Neuronal stem cell (in vitro differentiated cells): ENCODE measurements around the gene GRIK3.

ENCODE experiments used
- DNase-seq: peaks from one replicate; pipeline ENCODE4 v3.0.0-alpha.2; 2013; ENCODE audit warnings: low spot score
- H2AFZ ChIP-seq: one replicate; pipeline ENCODE4 v1.6.1; 2013; ENCODE audit warnings: mild to moderate bottlenecking, low read length, inconsistent platforms
- H2AK5ac ChIP-seq: 2 replicates; pipeline ENCODE4 v1.6.1; 2013; ENCODE audit warnings: low read depth, mild to moderate bottlenecking, inconsistent platforms, low read length, moderate library complexity, mixed read lengths
- H2BK120ac ChIP-seq: 2 replicates; pipeline ENCODE4 v1.6.1; 2013; ENCODE audit warnings: low read depth, mild to moderate bottlenecking, inconsistent platforms, low read length, moderate library complexity, mixed read lengths
- H2BK12ac ChIP-seq: one replicate; pipeline ENCODE4 v1.6.1; 2013; ENCODE audit warnings: low read length, inconsistent platforms
- H2BK15ac ChIP-seq: 2 replicates; pipeline ENCODE4 v1.6.1; 2013; ENCODE audit warnings: mild to moderate bottlenecking, low read length, inconsistent platforms, mixed read lengths
- H2BK5ac ChIP-seq: one replicate; pipeline ENCODE4 v1.6.1; 2013; ENCODE audit warnings: inconsistent platforms, mild to moderate bottlenecking, low read length, moderate library complexity
- H3K14ac ChIP-seq: one replicate; pipeline ENCODE4 v1.6.1; 2013; ENCODE audit warnings: low read length, inconsistent platforms
- H3K18ac ChIP-seq: 2 replicates; pipeline ENCODE4 v1.6.1; 2013; ENCODE audit warnings: low read length, inconsistent platforms
- H3K23ac ChIP-seq: 2 replicates; pipeline ENCODE4 v1.6.1; 2013; ENCODE audit warnings: low read depth, mild to moderate bottlenecking, mixed read lengths, low read length, inconsistent platforms; ENCODE audit not compliant: poor library complexity
- H3K27ac ChIP-seq: replicated peaks from 3 replicates; pipeline ENCODE4 v1.5.1; 2013; ENCODE audit warnings: low read length, inconsistent platforms
- H3K27me3 ChIP-seq, 3 experiments: 2 replicates each; pipeline ENCODE4 v1.6.1; 2013; ENCODE audit warnings: low read length in 3 of 3, mild to moderate bottlenecking in 2 of 3, inconsistent platforms in 1 of 3, low read depth in 1 of 3, mixed read lengths in 1 of 3, moderate library complexity in 1 of 3; ENCODE audit not compliant: control insufficient read depth in 3 of 3, insufficient read depth in 3 of 3
- H3K36me3 ChIP-seq, 2 donors: replicated peaks in 1 of 2; 2 replicates each; pipeline ENCODE4 v1.6.1; 2013; ENCODE audit warnings: low read length in 2 of 2; ENCODE audit not compliant: control insufficient read depth in 2 of 2, insufficient read depth in 2 of 2
- H3K4ac ChIP-seq: 2 replicates; pipeline ENCODE4 v1.6.1; 2013; ENCODE audit warnings: inconsistent platforms, mild to moderate bottlenecking, low read length, moderate library complexity
- H3K4me1 ChIP-seq, 2 donors: 1 replicate in 1 of 2; 2 replicates in 1 of 2; pipeline ENCODE4 v1.6.1; 2013; ENCODE audit warnings: low read length in 2 of 2, low read depth in 1 of 2; ENCODE audit not compliant: control insufficient read depth in 2 of 2, insufficient read depth in 1 of 2
- H3K4me2 ChIP-seq: one replicate; pipeline ENCODE4 v1.6.1; 2013; ENCODE audit warnings: mild to moderate bottlenecking, low read length, inconsistent platforms; ENCODE audit not compliant: insufficient read depth, poor library complexity, severe bottlenecking
- H3K4me3 ChIP-seq, 2 donors: 2 replicates each; pipeline ENCODE4 v1.5.1; 2013; ENCODE audit warnings: low read length in 2 of 2, mild to moderate bottlenecking in 2 of 2, inconsistent platforms in 1 of 2, moderate library complexity in 1 of 2
- H3K79me1 ChIP-seq: one replicate; pipeline ENCODE4 v1.6.1; 2013; ENCODE audit warnings: low read depth, mild to moderate bottlenecking, inconsistent platforms, low read length, moderate library complexity
- H3K9ac ChIP-seq: one replicate; pipeline ENCODE4 v1.6.1; 2013; ENCODE audit warnings: mild to moderate bottlenecking, low read depth, low read length, inconsistent platforms; ENCODE audit not compliant: poor library complexity
- H3K9me3 ChIP-seq, 2 donors: replicated peaks in 1 of 2; 2 replicates each; pipeline versions ENCODE3 to v1.6.1; 2013; ENCODE audit warnings: low read length in 2 of 2, mild to moderate bottlenecking in 2 of 2, inconsistent platforms in 1 of 2, low read depth in 1 of 2, mixed read lengths in 1 of 2, moderate library complexity in 1 of 2; ENCODE audit not compliant: control insufficient read depth in 2 of 2, insufficient read depth in 1 of 2
- H4K8ac ChIP-seq: one replicate; pipeline ENCODE4 v1.6.1; 2013; ENCODE audit warnings: low read depth, mild to moderate bottlenecking, inconsistent platforms, low read length, moderate library complexity
- H4K91ac ChIP-seq: one replicate; pipeline ENCODE4 v1.6.1; 2013; ENCODE audit warnings: low read length, low read depth, mild to moderate bottlenecking, inconsistent platforms; ENCODE audit not compliant: poor library complexity
- WGBS, 2 donors: extraction: QIAGEN DNeasy Blood & Tissue Kit; methylation state at CpG; one replicate each; pipeline ENCODE4 v1.1.7; 2013; ENCODE audit warnings: missing lambda C conversion rate in 2 of 2, mixed read lengths in 1 of 2; ENCODE audit not compliant: insufficient read length in 2 of 2, insufficient replicate concordance in 1 of 2; ENCODE audit errors: extremely low coverage in 2 of 2; 5-methylcytosine and 5-hydroxymethylcytosine counted together

The GRIK3 gene

GRCh38 chr1:37010011-37010410 lies 24.3 kb downstream of the GRIK3 start:
- no peak for DNase-seq
- H3K4me2 ChIP-seq = no peak overlapping the region
- H4K8ac ChIP-seq = no peak overlapping the region
- no peak overlapping the region for H3K9ac ChIP-seq
- no peak overlapping the region for H3K14ac ChIP-seq
- H3K27me3 ChIP-seq = no peaks in the 10 kb centered on the region
- no peak overlapping the region for H2BK5ac ChIP-seq
- no peak overlapping the region for H2AFZ ChIP-seq
- H2BK120ac ChIP-seq = no peak overlapping the region
- H2AK5ac ChIP-seq = no peak overlapping the region
- H3K18ac ChIP-seq = peak overlapping the region; percentile 22
- H3K9me3 ChIP-seq = no peaks in the 10 kb centered on the region
- H3K4me1 ChIP-seq = no peaks in the 10 kb centered on the region
- no peaks in the 10 kb centered on the region for H3K79me1 ChIP-seq
- H3K36me3 ChIP-seq = no peaks in the 10 kb centered on the region
- H3K4ac ChIP-seq = no peak overlapping the region
- no peak overlapping the region for H3K4me3 ChIP-seq
- no peak overlapping the region for H2BK15ac ChIP-seq
- H3K23ac ChIP-seq = no peak overlapping the region
- H3K27ac ChIP-seq = no peak overlapping the region
- no CpG with 5 or more reads among the region's 4 CpGs for WGBS, 2 donors
- no peak overlapping the region for H4K91ac ChIP-seq
- H2BK12ac ChIP-seq = no peak overlapping the region

DNA sequence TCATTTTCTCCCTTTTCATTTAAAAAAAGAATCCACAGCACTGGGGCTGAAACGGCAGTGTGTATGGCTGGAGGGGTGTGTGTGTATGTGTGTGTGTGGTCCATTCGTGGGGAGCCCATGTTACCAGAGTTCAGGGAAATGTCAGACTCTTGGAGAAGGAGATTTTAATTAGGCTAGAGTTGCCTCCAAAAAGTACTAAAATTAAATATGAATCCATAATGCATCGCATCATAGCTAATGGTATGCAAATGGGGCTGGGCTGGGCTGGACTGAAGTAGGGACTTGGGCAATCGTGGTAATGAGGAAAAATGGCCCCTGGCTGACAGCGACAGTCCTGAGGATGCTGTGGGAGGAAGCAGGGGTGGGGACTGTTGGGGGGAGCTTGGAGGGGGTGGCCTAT lies 24.8 kb downstream of the GRIK3 start:
- no CpG with 5 or more reads among the region's 5 CpGs for WGBS, 2 donors

GRCh38 chr1:37006132-37006868 lies 28.0 kb downstream of the GRIK3 start:
- no peak overlapping the region for H3K4me2 ChIP-seq
- no peak overlapping the region for H4K91ac ChIP-seq
- no peaks in the 10 kb centered on the region for H3K36me3 ChIP-seq
- H3K4ac ChIP-seq = no peak overlapping the region
- H3K9ac ChIP-seq = no peak overlapping the region
- H3K14ac ChIP-seq = no peak overlapping the region
- no peaks in the 10 kb centered on the region for H3K9me3 ChIP-seq
- peaks cover 0 to 3% (median 0%) of the 10 kb centered on the region in 3 experiments for H3K27me3 ChIP-seq
- no CpG with 5 or more reads among the region's 11 CpGs for WGBS, 2 donors
- no peak overlapping the region for H3K18ac ChIP-seq
- no peak for DNase-seq
- H3K4me3 ChIP-seq = no peak overlapping the region
- H2AFZ ChIP-seq = no peak overlapping the region
- H3K79me1 ChIP-seq = no peaks in the 10 kb centered on the region
- H2BK12ac ChIP-seq = no peak overlapping the region
- no peak overlapping the region for H2BK5ac ChIP-seq
- no peak overlapping the region for H2AK5ac ChIP-seq
- H3K27ac ChIP-seq = no peak overlapping the region
- no peak overlapping the region for H2BK120ac ChIP-seq
- H2BK15ac ChIP-seq = no peak overlapping the region
- no peak overlapping the region for H4K8ac ChIP-seq
- peaks cover 0 to 9% of the 10 kb centered on the region in 2 donors for H3K4me1 ChIP-seq
- no peak overlapping the region for H3K23ac ChIP-seq

More for the DNA sequence above, 24.8 kb downstream of the GRIK3 start:
- no peaks in the 10 kb centered on the region for H3K27me3 ChIP-seq
- no peak overlapping the region for H3K27ac ChIP-seq
- no peak overlapping the region for H3K23ac ChIP-seq
- H3K4me2 ChIP-seq = no peak overlapping the region
- H3K4me3 ChIP-seq = no peak overlapping the region
- H3K14ac ChIP-seq = no peak overlapping the region
- no peak overlapping the region for H2AK5ac ChIP-seq
- H3K36me3 ChIP-seq = no peaks in the 10 kb centered on the region
- H4K91ac ChIP-seq = no peak overlapping the region
- H2BK120ac ChIP-seq = no peak overlapping the region
- H3K4me1 ChIP-seq = peaks cover 0 to 1% of the 10 kb centered on the region in 2 donors
- no peak overlapping the region for H3K4ac ChIP-seq
- H2AFZ ChIP-seq = no peak overlapping the region
- no peak overlapping the region for H3K18ac ChIP-seq
- H2BK5ac ChIP-seq = no peak overlapping the region
- DNase-seq = no peak
- no peak overlapping the region for H2BK15ac ChIP-seq
- no peaks in the 10 kb centered on the region for H3K9me3 ChIP-seq
- H3K79me1 ChIP-seq = no peaks in the 10 kb centered on the region
- H4K8ac ChIP-seq = no peak overlapping the region
- no peak overlapping the region for H3K9ac ChIP-seq
- H2BK12ac ChIP-seq = no peak overlapping the region

DNA sequence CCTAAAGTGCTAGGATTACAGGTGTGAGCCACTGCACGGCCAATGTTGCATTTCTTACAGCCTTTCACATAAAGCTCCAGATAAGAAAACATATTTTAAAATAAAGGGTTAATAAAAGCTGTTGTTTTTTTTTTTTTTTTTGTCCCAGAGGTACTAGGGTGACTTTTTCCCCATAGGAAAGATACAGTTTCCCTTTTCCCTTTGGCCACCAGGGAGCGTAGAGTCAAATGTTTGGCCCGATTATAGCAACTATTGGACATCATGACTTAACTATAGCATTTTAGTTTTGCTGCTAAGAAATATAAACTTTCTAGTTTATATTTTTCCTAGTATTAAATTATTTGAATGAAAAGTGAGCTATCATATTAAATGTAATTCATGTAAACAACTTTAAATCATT lies 31.4 kb downstream of the GRIK3 start:
- H4K91ac ChIP-seq = no peak overlapping the region
- H3K27me3 ChIP-seq = peaks cover 0 to 3% (median 0%) of the 10 kb centered on the region in 3 experiments
- no peak overlapping the region for H3K4ac ChIP-seq
- H2BK15ac ChIP-seq = no peak overlapping the region
- no peak overlapping the region for H2BK12ac ChIP-seq
- no peak overlapping the region for H3K18ac ChIP-seq
- H2AFZ ChIP-seq = no peak overlapping the region
- no peaks in the 10 kb centered on the region for H3K79me1 ChIP-seq
- no peak overlapping the region for H3K27ac ChIP-seq
- H3K4me3 ChIP-seq = no peak overlapping the region
- WGBS, 2 donors = no CpG with 5 or more reads among the region's 3 CpGs
- H2BK120ac ChIP-seq = no peak overlapping the region
- peaks cover 0 to 9% of the 10 kb centered on the region in 2 donors for H3K4me1 ChIP-seq
- H3K9ac ChIP-seq = no peak overlapping the region
- H3K14ac ChIP-seq = no peak overlapping the region
- H3K23ac ChIP-seq = no peak overlapping the region
- DNase-seq = no peak
- no peak overlapping the region for H4K8ac ChIP-seq
- H2AK5ac ChIP-seq = no peak overlapping the region
- H3K36me3 ChIP-seq = no peaks in the 10 kb centered on the region
- no peak overlapping the region for H3K4me2 ChIP-seq
- no peak overlapping the region for H2BK5ac ChIP-seq
- H3K9me3 ChIP-seq = no peaks in the 10 kb centered on the region
